Heart left ventricle (tissue), 16 donors: ENCODE results near the gene SH2D3C. TPM values are rescaled to one million over a fixed set of nuclear protein-coding genes. Genes with fewer than 3 reads are reported as not detected.

Experiments
- ATAC-seq, 4 donors: fragments of 200-7000 bp; cut with Tn5 transposase; one replicate each; pipeline ENCODE4 v1.9.1; 2020 to 2022; ENCODE audit warnings: moderate library complexity in 4 of 4, mild to moderate bottlenecking in 3 of 4, moderate number of reproducible peaks in 1 of 4
- DNase-seq, 5 donors: peaks; one replicate each; pipeline ENCODE4 v3.0.0-alpha.2; 2020
- H3K27ac ChIP-seq, 12 donors: fragments of 200-600 bp; sonication (generic) in 4 of 12; one replicate each; pipeline versions ENCODE4 v1.5.0 to v1.8.0; 2016 to 2022; ENCODE audit warnings: mild to moderate bottlenecking in 2 of 12
- H3K27me3 ChIP-seq, 9 donors: fragments of 200-600 bp; sonication (generic) in 2 of 9; one replicate each; pipeline versions ENCODE4 v1.5.1 to v1.8.0; 2016 to 2022; ENCODE audit warnings: mild to moderate bottlenecking in 3 of 9
- H3K36me3 ChIP-seq, 9 donors: fragments of 200-600 bp; sonication (generic) in 2 of 9; one replicate each; pipeline versions ENCODE4 v1.5.0 to v1.8.0; 2018 to 2022; ENCODE audit warnings: mild to moderate bottlenecking in 2 of 9
- H3K4me1 ChIP-seq, 12 donors: fragments of 200-600 bp; sonication (generic) in 4 of 12; one replicate each; pipeline versions ENCODE4 v1.5.0 to v1.8.0; 2016 to 2022; ENCODE audit warnings: mild to moderate bottlenecking in 3 of 12
- H3K4me3 ChIP-seq, 12 donors: fragments of 200-600 bp; sonication (generic) in 4 of 12; one replicate each; pipeline versions ENCODE4 v1.5.0 to v1.8.0; 2017 to 2022; ENCODE audit warnings: mild to moderate bottlenecking in 9 of 12, moderate library complexity in 4 of 12
- H3K9me3 ChIP-seq, 12 donors: fragments of 200-600 bp; sonication (generic) in 4 of 12; one replicate each; pipeline versions ENCODE4 v1.5.0 to v1.8.0; 2016 to 2022; ENCODE audit warnings: mild to moderate bottlenecking in 1 of 12
- CTCF ChIP-seq, 12 donors: fragments of 200-600 bp; sonication (generic) in 4 of 12; IDR thresholded peaks; one replicate each; pipeline versions ENCODE4 v1.5.0 to v1.8.0; 2018 to 2022; ENCODE audit warnings: antibody characterized with exemption in 12 of 12, mild to moderate bottlenecking in 5 of 12
- POLR2A ChIP-seq, 2 donors: fragments of 450-650 bp; IDR thresholded peaks; one replicate each; pipeline ENCODE4 v1.6.1; 2017; ENCODE audit warnings: antibody characterized with exemption in 2 of 2, mild to moderate bottlenecking in 2 of 2, moderate library complexity in 2 of 2
- WGBS, 4 donors: extraction: QIAGEN DNeasy Blood & Tissue Kit in 2 of 4; methylation state at CpG; one replicate each; pipeline versions ENCODE4 v1.1.5 to v1.1.7; 2013 to 2018; 5-methylcytosine and 5-hydroxymethylcytosine counted together
- intact Hi-C, 10 donors: fragments of 100-400 bp; cut with DNase I; formaldehyde crosslinking; loops; one replicate each; pipeline versions ENCODE4 v1.11.1 to v1.14.2; 2022
- polyA plus RNA-seq, 2 donors: library from polyadenylated mRNA; stranded (reverse); fragments of 200-250 nt; gene quantifications; one replicate each; pipeline ENCODE4 v1.2.3, GENCODE V29; 2013
- total RNA-seq, 9 donors: library from RNA; depleted of rRNA in 2 of 9; stranded (reverse); fragments of >200 nt in 2 of 9; fragmentation: NEBNext Ultra II Directional in 3 of 9; extraction: Animal tissue kit (Norgen Biotek cat#: 25700) in 3 of 9; gene quantifications; one replicate each; pipeline versions ENCODE4 v1.1.0 to v1.2.4, GENCODE V29; 2016 to 2023
- donor health status: ischemic (EF 13 %, LVEDD 7.1; RV severe dilation, severe dysfunction).
- donor health status: healthy with polysubstance abuse.
- donor health status: DM: no; HTN: yes; CAD: no.
- donor health status: DM: no; HTN: no; CAD: no.
- donor health status: ischemic (EF 25% LVEDD 6.9; RV normal size, moderate dysfunction).
- donor health status: ischemic (EF 25% LVEDD 5.7; RV mildly dilated, moderate dysfunction).
- donor health status: healthy.
- donor health status: DM: yes; HTN: yes; CAD: no.
- donor health status: ischemic (EF 35%, LVEDD 5.7; RV mildly dilated, moderate dysfunction).
- donor health status: nonischemic (EF 11% LVEDD 7.7; RV severe dilation, severe dysfunction).
- donor health status: DM: yes; HTN: yes; CAD: no.
- donor health status: PGD.
- donor health status: ischemic (EF 29% LVEDD 5.4; RV normal size, mild dysfunction).
- donor health status: nonischemic (EF 23%, LVEDD 6.1; RV moderate dilation, normal function).

The SH2D3C gene
- total and polyA plus RNA-seq, 11 donors: 13.7 to 38.9 (median 21.0) TPM

GRCh38 chr9:127812011-127812410, 33.5 kb upstream of the SH2D3C start:
- Histone ChIP-seq H3K9me3 (no peaks in the 10 kb centered on the region), H3K4me3 (no peak overlapping the region), H3K36me3 (peaks cover 0 to 93% (median 88%) of the 10 kb centered on the region in 9 donors), H3K27ac (no peak overlapping the region), H3K4me1 (peaks cover 0 to 30% (median 4%) of the 10 kb centered on the region in 12 donors), H3K27me3 (no peaks in the 10 kb centered on the region)
- no peak for DNase-seq
- intact Hi-C loops: no loop called here
- TF ChIP-seq CTCF (IDR thresholded peaks at IDR 0.05): no peak
- WGBS, 4 donors: 73 to 91% (median 83%) methylated on average over 6 of the region's 6 CpGs
- ATAC-seq: no peak

- TF ChIP-seq CTCF (IDR thresholded peaks at IDR 0.05) (no peak), POLR2A (IDR thresholded peaks at IDR 0.05) (no peak)
- DNase-seq (no peak), ATAC-seq (no peak)
- H3K36me3 ChIP-seq: peaks cover 0 to 93% (median 88%) of the 10 kb centered on the region in 9 donors
- intact Hi-C loops: no loop called here
- WGBS, 4 donors: 95 to 98% (median 96%) methylated on average over 10 of the region's 10 CpGs
- H3K4me1 ChIP-seq: peaks cover 0 to 22% (median 4%) of the 10 kb centered on the region in 12 donors
- H3K9me3 ChIP-seq: no peaks in the 10 kb centered on the region
- no peaks in the 10 kb centered on the region for H3K27me3 ChIP-seq
- H3K27ac ChIP-seq: peak overlapping the region in 2 of 12 donors; percentile 24 to 48
- H3K4me3 ChIP-seq: no peak overlapping the region
Observed at GRCh38 chr9:127810378-127811187, 32.1 kb upstream of the SH2D3C start.

- intact Hi-C loops: no loop called here
- no peak for TF ChIP-seq POLR2A (IDR thresholded peaks at IDR 0.05)
- TF ChIP-seq CTCF (IDR thresholded peaks at IDR 0.05): no peak
- ATAC-seq: peak in 2 of 4 donors; percentile 30 to 35
- 45 to 92% (median 66%) methylated on average over 10 to 57 of the region's 57 CpGs for WGBS, 4 donors
- peak in 1 of 5 donors; percentile 47 for DNase-seq
- H3K36me3 ChIP-seq: peaks cover 0 to 90% (median 87%) of the 10 kb centered on the region in 9 donors
- H3K4me3 ChIP-seq: peak overlapping the region in 1 of 12 donors; percentile 25
- H3K27me3 ChIP-seq: no peaks in the 10 kb centered on the region
- H3K4me1 ChIP-seq: peaks cover 0 to 25% (median 5%) of the 10 kb centered on the region in 12 donors
- no peaks in the 10 kb centered on the region for H3K9me3 ChIP-seq
- H3K27ac ChIP-seq: peak overlapping the region in 9 of 12 donors; percentile 9 to 76 (median 48)
Observed at GRCh38 chr9:127809540-127810377, 31.3 kb upstream of the SH2D3C start.
